ENCODE data around the gene ARL17B. TPM values are rescaled to one million over a fixed set of nuclear protein-coding genes. Genes with fewer than 3 reads are reported as not detected.
"Not testable (repeated sequence)": the region's sequence is repeated elsewhere in the genome, so short reads cannot be mapped to it uniquely, and the experiment has no call there.

Gene ARL17B
- total and polyA plus RNA-seq, 2 of the 8 experiments (the other 6 are each of a cell fraction or from before 2014, with no cell fraction given) = 5.4 to 21.6 TPM

DNA sequence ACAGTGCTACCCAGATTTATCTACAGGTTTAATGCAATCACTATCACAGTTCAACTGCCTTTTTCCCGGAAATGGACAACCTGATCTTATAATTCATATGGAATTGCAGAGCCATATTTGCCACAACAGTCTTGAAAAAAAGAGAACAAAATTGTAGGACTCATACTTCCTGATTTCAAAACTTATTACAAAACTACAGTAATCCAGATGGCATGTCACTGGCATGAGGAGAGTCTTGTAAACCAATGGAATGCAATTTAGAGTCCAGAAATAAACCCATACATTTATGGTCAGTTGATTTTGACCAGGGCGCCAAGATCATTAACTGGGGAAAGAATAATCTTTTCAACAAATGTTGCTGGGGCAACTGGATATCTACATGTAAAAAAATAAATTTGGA is 32.1 kb upstream of the ARL17B start:
- not testable (repeated sequence) for H3K4me2 ChIP-seq (ENCODE audit: insufficient read depth in 1 of 2, low read depth in 2 of 2, low read length in 2 of 2); FAIRE-seq

GRCh38 chr17:46385491-46385890 is 23.9 kb upstream of the ARL17B start:
- H3K9me3 ChIP-seq (ENCODE audit: insufficient read depth in 2 of 2, low read depth in 1 of 2, low read length in 1 of 2); H3K18ac ChIP-seq (ENCODE audit: extremely low read depth, low read length); H3K79me2 ChIP-seq (ENCODE audit: control insufficient read depth in 1 of 2, insufficient read depth in 2 of 2, low read length in 2 of 2); H4K8ac ChIP-seq (ENCODE audit: extremely low read depth, insufficient read depth, low read length); H3K23me2 ChIP-seq (ENCODE audit: low read depth, low read length); CTCF ChIA-PET (ENCODE audit: partially characterized antibody); H2BK15ac ChIP-seq (ENCODE audit: low read length); H3K27me3 ChIP-seq (replicated peaks in 1 of 4; ENCODE audit: control insufficient read depth in 3 of 4, extremely low read depth in 1 of 4, insufficient read depth in 3 of 4, low read length in 3 of 4); H3K4me3 ChIP-seq (ENCODE audit: extremely low read depth in 1 of 4, insufficient read depth in 2 of 4, low read depth in 3 of 4, low read length in 4 of 4); H4K20me1 ChIP-seq (replicated peaks in 1 of 2; ENCODE audit: control insufficient read depth in 1 of 2, insufficient read depth in 2 of 2, low read length in 2 of 2); H3K23ac ChIP-seq (ENCODE audit: insufficient read length); H2BK5ac ChIP-seq (ENCODE audit: low read depth, low read length); H3K9ac ChIP-seq (replicated peaks in 1 of 4; ENCODE audit: extremely low read depth in 1 of 4, low read depth in 3 of 4, low read length in 3 of 4); H3K4me1 ChIP-seq (replicated peaks in 1 of 4; ENCODE audit: control insufficient read depth in 3 of 4, insufficient read depth in 4 of 4, low read length in 3 of 4); H3K79me1 ChIP-seq (ENCODE audit: low read depth, low read length); H3K36me3 ChIP-seq (ENCODE audit: control insufficient read depth in 2 of 4, insufficient read depth in 4 of 4, low read length in 3 of 4); H3K56ac ChIP-seq (replicated peaks; ENCODE audit: insufficient read length, low read depth, low read length); H4K91ac ChIP-seq (replicated peaks; ENCODE audit: insufficient read length, low read length); H2BK120ac ChIP-seq (replicated peaks; ENCODE audit: low read depth, low read length); FAIRE-seq; H2BK12ac ChIP-seq (ENCODE audit: low read depth, low read length); H2AFZ ChIP-seq (ENCODE audit: low read length); H2BK20ac ChIP-seq (ENCODE audit: low read length); H4K5ac ChIP-seq (ENCODE audit: insufficient read length, low read depth, low read length); H2AK5ac ChIP-seq (ENCODE audit: low read depth, low read length); H3K14ac ChIP-seq (ENCODE audit: insufficient read length); DNase-seq (ENCODE audit: low read depth in 1 of 2, low spot score in 2 of 2); POLR2A ChIA-PET (ENCODE audit: partially characterized antibody); H3K4ac ChIP-seq (replicated peaks; ENCODE audit: insufficient read length, low read depth, low read length); H3K4me2 ChIP-seq (ENCODE audit: insufficient read depth in 1 of 2, low read depth in 2 of 2, low read length in 2 of 2); H3K27ac ChIP-seq (ENCODE audit: low read depth, low read length): not testable (repeated sequence)

More for the DNA sequence above, 32.1 kb upstream of the ARL17B start:
- H3K4me3 ChIP-seq (ENCODE audit: extremely low read depth in 1 of 4, insufficient read depth in 2 of 4, low read depth in 3 of 4, low read length in 4 of 4); H3K9ac ChIP-seq (replicated peaks in 1 of 4; ENCODE audit: extremely low read depth in 1 of 4, low read depth in 3 of 4, low read length in 3 of 4); H2BK20ac ChIP-seq (ENCODE audit: low read length); H2BK12ac ChIP-seq (ENCODE audit: low read depth, low read length); POLR2A ChIA-PET (ENCODE audit: partially characterized antibody); H3K79me2 ChIP-seq (ENCODE audit: control insufficient read depth in 1 of 2, insufficient read depth in 2 of 2, low read length in 2 of 2); H3K14ac ChIP-seq (ENCODE audit: insufficient read length); H3K27me3 ChIP-seq (replicated peaks in 1 of 4; ENCODE audit: control insufficient read depth in 3 of 4, extremely low read depth in 1 of 4, insufficient read depth in 3 of 4, low read length in 3 of 4); CTCF ChIA-PET (ENCODE audit: partially characterized antibody); H4K8ac ChIP-seq (ENCODE audit: extremely low read depth, insufficient read depth, low read length); H4K91ac ChIP-seq (replicated peaks; ENCODE audit: insufficient read length, low read length); H3K56ac ChIP-seq (replicated peaks; ENCODE audit: insufficient read length, low read depth, low read length); H3K27ac ChIP-seq (ENCODE audit: low read depth, low read length); H2AK5ac ChIP-seq (ENCODE audit: low read depth, low read length); H4K5ac ChIP-seq (ENCODE audit: insufficient read length, low read depth, low read length); H3K18ac ChIP-seq (ENCODE audit: extremely low read depth, low read length); H3K4me1 ChIP-seq (replicated peaks in 1 of 4; ENCODE audit: control insufficient read depth in 3 of 4, insufficient read depth in 4 of 4, low read length in 3 of 4); H3K79me1 ChIP-seq (ENCODE audit: low read depth, low read length); H4K20me1 ChIP-seq (replicated peaks in 1 of 2; ENCODE audit: control insufficient read depth in 1 of 2, insufficient read depth in 2 of 2, low read length in 2 of 2); H2AFZ ChIP-seq (ENCODE audit: low read length); H2BK15ac ChIP-seq (ENCODE audit: low read length); H2BK5ac ChIP-seq (ENCODE audit: low read depth, low read length); H3K23me2 ChIP-seq (ENCODE audit: low read depth, low read length); H3K4ac ChIP-seq (replicated peaks; ENCODE audit: insufficient read length, low read depth, low read length); H2BK120ac ChIP-seq (replicated peaks; ENCODE audit: low read depth, low read length); H3K36me3 ChIP-seq (ENCODE audit: control insufficient read depth in 2 of 4, insufficient read depth in 4 of 4, low read length in 3 of 4); DNase-seq (ENCODE audit: low read depth in 1 of 2, low spot score in 2 of 2); H3K9me3 ChIP-seq (ENCODE audit: insufficient read depth in 2 of 2, low read depth in 1 of 2, low read length in 1 of 2); H3K23ac ChIP-seq (ENCODE audit: insufficient read length): not testable (repeated sequence)
- WGBS, 2 experiments (ENCODE audit: extremely low coverage in 1 of 2, insufficient coverage in 1 of 2, insufficient read length in 1 of 2, insufficient replicate concordance in 2 of 2, low coverage in 1 of 2, low lambda C conversion rate in 2 of 2, missing lambda C conversion rate in 1 of 2) = no CpG with 5 or more reads among the region's 2 CpGs
